Measurements from ENCODE around the gene PRDM16. TPM values are rescaled to one million over a fixed set of nuclear protein-coding genes. Genes with fewer than 3 reads are reported as not detected.

PRDM16 gene
- total and polyA plus RNA-seq, 2 of the 13 experiments (the other 11 are each of a cell fraction or from before 2014, with no cell fraction given): 0.15 to 0.81 TPM

- Histone ChIP-seq H3K79me2 (ENCODE audit: insufficient read depth, low read length) (no peaks in the 10 kb centered on the region), H3K27ac (ENCODE audit: extremely low read length, insufficient read depth, low read length) (no peak overlapping the region), H3K4me1 (ENCODE audit: insufficient read depth, low read length) (peaks cover 11% of the 10 kb centered on the region; the same call in 1 of the 2 replicates), H3K9me3 (ENCODE audit: low read length) (no peaks in the 10 kb centered on the region), H3K4me3 (replicated peaks in 1 of 3; ENCODE audit: insufficient read depth in 1 of 3, low read depth in 2 of 3, low read length in 3 of 3) (no peak overlapping the region), H3K9ac (ENCODE audit: insufficient read depth, low read depth, low read length) (no peak overlapping the region), H3K36me3 (replicated peaks in 1 of 2; ENCODE audit: control insufficient read depth in 1 of 2, insufficient read depth in 2 of 2, low read length in 2 of 2) (no peaks in the 10 kb centered on the region), H2AFZ (ENCODE audit: low read length) (no peak overlapping the region), H3K4me2 (ENCODE audit: low read depth, low read length) (no peak overlapping the region), H4K20me1 (ENCODE audit: insufficient read depth, low read length) (no peaks in the 10 kb centered on the region), H3K27me3 (ENCODE audit: control insufficient read depth in 1 of 2, insufficient read depth in 2 of 2, low read length in 2 of 2) (peaks cover 0 to 17% of the 10 kb centered on the region in 2 experiments; a peak in 2 of 5 replicates)
- BruUV-seq (replicated peaks): no TSS peak
- in situ Hi-C loops (cut with HindIII; ENCODE audit: extremely low pct_ligation_motif_present, low pct_unique_long_range_greater_than_20kb) (no loop called here), intact Hi-C loops (cut with micrococcal nuclease; ENCODE audit: unreplicated experiment) (no loop called here)
- no peak for DNase-seq (ENCODE audit: low spot score)
- 82% methylated on average over 5 of the region's 11 CpGs for WGBS (ENCODE audit: low lambda C conversion rate)
- POLR2A ChIA-PET: no interaction called here
- ATAC-seq: no peak
- no peak for FAIRE-seq
- TF ChIP-seq USF2 (IDR thresholded peaks at IDR 0.05; ENCODE audit: low read depth, low read length) (no peak), USF2 (CRISPR knock-in tag; IDR thresholded peaks at IDR 0.05; ENCODE audit: borderline replicate concordance) (no peak), MZF1 (CRISPR knock-in tag; IDR thresholded peaks at IDR 0.05; ENCODE audit: borderline replicate concordance) (no peak), HOXA7 (CRISPR knock-in tag; IDR thresholded peaks at IDR 0.05) (no peak), NFAT5 (CRISPR knock-in tag; IDR thresholded peaks at IDR 0.05) (no peak), MIER2 (CRISPR knock-in tag; IDR thresholded peaks at IDR 0.05) (no peak)
- CTCF ChIA-PET (ENCODE audit: low intra/inter-chr PET ratio, low total read pairs): no interaction called here
Observed at GRCh38 chr1:3268281-3268680, 199.3 kb downstream of the PRDM16 start.
